Esophagus muscularis mucosa (tissue), 4 donors: Measurements from ENCODE around the gene MYLK. TPM values are rescaled to one million over a fixed set of nuclear protein-coding genes. Genes with fewer than 3 reads are reported as not detected.

Experiments
- DNase-seq: peaks from one replicate; pipeline ENCODE4 v3.0.0-alpha.2; 2017; ENCODE audit errors: extremely low spot score
- H3K27ac ChIP-seq, 4 donors: fragments of 200-600 bp; sonication (generic); replicated peaks in 1 of 4; 1 replicate in 3 of 4; 2 replicates in 1 of 4; pipeline ENCODE4 v1.5.1; 2016 to 2019; ENCODE audit warnings: mild to moderate bottlenecking in 1 of 4
- H3K27me3 ChIP-seq, 4 donors: fragments of 200-600 bp; sonication (generic); one replicate each; pipeline versions ENCODE4 v1.5.1 to v1.6.0; 2016 to 2019
- H3K36me3 ChIP-seq, 4 donors: fragments of 200-600 bp; sonication (generic); one replicate each; pipeline ENCODE4 v1.5.1; 2016 to 2019
- H3K4me1 ChIP-seq, 4 donors: fragments of 200-600 bp; sonication (generic); one replicate each; pipeline ENCODE4 v1.5.1; 2016 to 2019
- H3K4me3 ChIP-seq, 4 donors: fragments of 200-600 bp; sonication (generic); 1 replicate in 2 of 4; 2 replicates in 2 of 4; pipeline ENCODE4 v1.5.1; 2016 to 2019; ENCODE audit warnings: mild to moderate bottlenecking in 4 of 4, moderate library complexity in 1 of 4
- H3K9me3 ChIP-seq, 4 donors: fragments of 200-600 bp; sonication (generic); 1 replicate in 3 of 4; 2 replicates in 1 of 4; pipeline ENCODE4 v1.5.1; 2016 to 2019
- EP300 ChIP-seq: sonication (generic); formaldehyde crosslinking; IDR thresholded peaks from one replicate; pipeline ENCODE4 v1.6.1; 2017; ENCODE audit warnings: antibody characterized with exemption
- POLR2A ChIP-seq: fragments of 450-650 bp; IDR thresholded peaks from one replicate; pipeline ENCODE4 v1.6.1; 2017; ENCODE audit warnings: antibody characterized with exemption, moderate library complexity, mild to moderate bottlenecking, low read depth
- POLR2AphosphoS5 ChIP-seq, 2 donors: sonication (generic); formaldehyde crosslinking; IDR thresholded peaks; one replicate each; pipeline ENCODE4 v1.6.1; 2017; ENCODE audit warnings: antibody characterized with exemption in 2 of 2
- WGBS: methylation state at CpG from one replicate; pipeline ENCODE4 v1.1.5; 2018; 5-methylcytosine and 5-hydroxymethylcytosine counted together
- intact Hi-C: fragments of 100-400 bp; cut with DNase I; formaldehyde crosslinking; loops from one replicate; pipeline ENCODE4 v1.15.1; 2023
- total RNA-seq, 4 donors: library from RNA; depleted of rRNA; stranded (reverse); fragments of >200 nt; gene quantifications; one replicate each; pipeline versions ENCODE4 v1.1.0 to v1.2.1, GENCODE V29; 2016
- TF ChIP-seq, protein P1 (sequence below), 3 experiments: fragments of 200-600 bp in 2 of 3; fragments of 450-650 bp in 1 of 3; sonication (generic) in 2 of 3; IDR thresholded peaks; one replicate each; pipeline ENCODE4 v1.5.1; 2017 to 2019; ENCODE audit warnings: antibody characterized with exemption in 3 of 3, mild to moderate bottlenecking in 2 of 3, moderate library complexity in 1 of 3

Gene MYLK
- total RNA-seq, 4 donors from 2014 or later, result 1,983 to 3,208 (median 2,554) TPM

DNA sequence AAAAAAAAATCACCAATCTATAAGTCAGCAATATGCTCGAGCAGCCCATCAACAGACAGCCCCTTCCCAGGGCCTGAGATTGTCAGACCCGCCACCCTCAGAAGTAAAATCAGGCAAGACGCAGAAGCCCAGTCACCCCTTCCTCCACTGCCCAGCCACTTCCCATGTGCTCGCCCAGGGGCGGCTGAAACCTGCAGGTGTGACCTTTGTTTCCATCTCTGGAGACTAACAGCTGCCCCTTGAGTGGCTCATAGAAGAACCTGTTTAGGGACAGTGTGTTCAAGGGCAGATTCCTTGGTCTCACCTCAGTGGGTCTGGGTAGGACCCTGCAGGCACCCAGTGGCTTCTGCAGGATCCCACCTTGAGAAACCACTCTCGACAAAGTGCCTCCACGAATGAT, 105.6 kb downstream of the MYLK start:
- Histone ChIP-seq H3K27ac (peak overlapping the region; percentile 73 to 82 (median 74)), H3K27me3 (no peaks in the 10 kb centered on the region), H3K9me3 (no peaks in the 10 kb centered on the region), H3K36me3 (no peaks in the 10 kb centered on the region), H3K4me3 (no peak overlapping the region), H3K4me1 (peaks cover 7 to 70% (median 62%) of the 10 kb centered on the region in 4 donors)
- DNase-seq, result peak; percentile 84
- TF ChIP-seq EP300, result no peak
- no peak for TF ChIP-seq POLR2AphosphoS5 (IDR thresholded peaks at IDR 0.05)
- TF ChIP-seq, protein P1, sequence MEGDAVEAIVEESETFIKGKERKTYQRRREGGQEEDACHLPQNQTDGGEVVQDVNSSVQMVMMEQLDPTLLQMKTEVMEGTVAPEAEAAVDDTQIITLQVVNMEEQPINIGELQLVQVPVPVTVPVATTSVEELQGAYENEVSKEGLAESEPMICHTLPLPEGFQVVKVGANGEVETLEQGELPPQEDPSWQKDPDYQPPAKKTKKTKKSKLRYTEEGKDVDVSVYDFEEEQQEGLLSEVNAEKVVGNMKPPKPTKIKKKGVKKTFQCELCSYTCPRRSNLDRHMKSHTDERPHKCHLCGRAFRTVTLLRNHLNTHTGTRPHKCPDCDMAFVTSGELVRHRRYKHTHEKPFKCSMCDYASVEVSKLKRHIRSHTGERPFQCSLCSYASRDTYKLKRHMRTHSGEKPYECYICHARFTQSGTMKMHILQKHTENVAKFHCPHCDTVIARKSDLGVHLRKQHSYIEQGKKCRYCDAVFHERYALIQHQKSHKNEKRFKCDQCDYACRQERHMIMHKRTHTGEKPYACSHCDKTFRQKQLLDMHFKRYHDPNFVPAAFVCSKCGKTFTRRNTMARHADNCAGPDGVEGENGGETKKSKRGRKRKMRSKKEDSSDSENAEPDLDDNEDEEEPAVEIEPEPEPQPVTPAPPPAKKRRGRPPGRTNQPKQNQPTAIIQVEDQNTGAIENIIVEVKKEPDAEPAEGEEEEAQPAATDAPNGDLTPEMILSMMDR (IDR thresholded peaks at IDR 0.05), result no peak
- no peak for TF ChIP-seq POLR2A
- 83% methylated on average over 7 of the region's 7 CpGs for WGBS
- intact Hi-C loops, result no loop called here

DNA sequence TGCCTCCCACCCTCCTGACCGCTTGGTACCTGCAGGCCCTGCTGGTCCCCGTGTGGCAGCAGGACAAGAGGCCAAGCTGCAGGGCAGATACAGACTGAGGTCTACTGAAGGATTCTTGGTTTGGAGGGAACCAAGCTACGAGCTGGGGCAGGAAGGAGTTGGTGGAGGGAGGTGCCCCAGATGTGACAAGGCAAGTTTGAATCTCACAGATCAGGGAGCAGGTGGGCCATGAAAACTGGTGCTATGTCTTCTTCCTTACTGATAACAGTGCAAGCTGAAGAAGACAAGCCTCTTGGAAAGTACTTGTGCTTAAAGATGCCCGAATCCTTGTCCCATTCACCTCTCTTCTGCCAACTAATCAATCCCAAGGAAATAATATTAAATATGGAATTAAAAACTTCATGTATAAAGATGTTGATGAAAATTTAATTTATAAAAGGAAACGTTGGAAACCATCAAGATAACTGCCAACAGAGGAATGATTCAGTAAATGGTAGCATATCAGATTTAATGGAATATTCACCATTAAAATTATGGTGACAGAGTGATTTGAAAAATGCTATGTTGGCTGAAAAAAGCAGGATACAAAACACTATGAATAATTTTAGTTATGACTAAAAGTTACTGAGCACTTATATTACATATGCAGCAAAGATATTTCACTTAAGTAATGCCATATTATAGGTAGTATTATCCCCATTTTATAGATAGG, 107.9 kb downstream of the MYLK start:
- 89% methylated on average over 5 of the region's 5 CpGs for WGBS
- no peaks in the 10 kb centered on the region for H3K9me3 ChIP-seq
- peaks cover 2 to 50% (median 46%) of the 10 kb centered on the region in 4 donors for H3K4me1 ChIP-seq
- peak; percentile 55 for DNase-seq
- no peaks in the 10 kb centered on the region for H3K36me3 ChIP-seq
- H3K27ac ChIP-seq, result no peak overlapping the region
- H3K4me3 ChIP-seq, result no peak overlapping the region
- no peaks in the 10 kb centered on the region for H3K27me3 ChIP-seq
- TF ChIP-seq POLR2AphosphoS5 (IDR thresholded peaks at IDR 0.05) (no peak), EP300 (no peak), POLR2A (no peak)
- TF ChIP-seq, protein P1 (IDR thresholded peaks at IDR 0.05), result no peak
- intact Hi-C loops, result no loop called here

DNA sequence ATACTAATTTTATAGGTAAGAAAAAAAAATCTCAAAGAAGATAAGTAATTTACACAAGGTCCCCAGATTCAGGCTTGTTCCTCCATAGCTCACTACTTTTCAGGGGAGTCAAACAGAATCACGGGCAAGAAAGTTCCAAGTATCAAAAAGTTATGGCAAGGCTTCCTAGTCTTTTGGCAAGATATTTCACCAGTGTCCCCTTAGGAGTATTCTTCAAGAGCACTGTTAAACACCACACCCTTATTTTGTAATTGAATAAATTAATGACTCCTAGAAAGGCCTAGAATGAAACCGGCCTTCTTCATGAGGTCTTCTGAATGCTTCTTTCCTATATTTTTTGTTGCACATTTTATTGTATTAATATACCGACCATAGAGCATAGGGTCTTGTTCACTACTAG, 109.7 kb downstream of the MYLK start:
- intact Hi-C loops, result no loop called here
- WGBS, result 91% methylated on average over 3 of the region's 3 CpGs
- Histone ChIP-seq H3K27me3 (no peaks in the 10 kb centered on the region), H3K9me3 (no peaks in the 10 kb centered on the region), H3K4me3 (no peak overlapping the region), H3K27ac (peak overlapping the region in 3 of 4 donors; percentile 25 to 58 (median 36)), H3K36me3 (no peaks in the 10 kb centered on the region), H3K4me1 (peaks cover 2 to 33% (median 29%) of the 10 kb centered on the region in 4 donors)
- no peak for DNase-seq
- no peak for TF ChIP-seq EP300
- no peak for TF ChIP-seq POLR2A
- TF ChIP-seq POLR2AphosphoS5 (IDR thresholded peaks at IDR 0.05), result no peak
- TF ChIP-seq, protein P1 (IDR thresholded peaks at IDR 0.05), result no peak

DNA sequence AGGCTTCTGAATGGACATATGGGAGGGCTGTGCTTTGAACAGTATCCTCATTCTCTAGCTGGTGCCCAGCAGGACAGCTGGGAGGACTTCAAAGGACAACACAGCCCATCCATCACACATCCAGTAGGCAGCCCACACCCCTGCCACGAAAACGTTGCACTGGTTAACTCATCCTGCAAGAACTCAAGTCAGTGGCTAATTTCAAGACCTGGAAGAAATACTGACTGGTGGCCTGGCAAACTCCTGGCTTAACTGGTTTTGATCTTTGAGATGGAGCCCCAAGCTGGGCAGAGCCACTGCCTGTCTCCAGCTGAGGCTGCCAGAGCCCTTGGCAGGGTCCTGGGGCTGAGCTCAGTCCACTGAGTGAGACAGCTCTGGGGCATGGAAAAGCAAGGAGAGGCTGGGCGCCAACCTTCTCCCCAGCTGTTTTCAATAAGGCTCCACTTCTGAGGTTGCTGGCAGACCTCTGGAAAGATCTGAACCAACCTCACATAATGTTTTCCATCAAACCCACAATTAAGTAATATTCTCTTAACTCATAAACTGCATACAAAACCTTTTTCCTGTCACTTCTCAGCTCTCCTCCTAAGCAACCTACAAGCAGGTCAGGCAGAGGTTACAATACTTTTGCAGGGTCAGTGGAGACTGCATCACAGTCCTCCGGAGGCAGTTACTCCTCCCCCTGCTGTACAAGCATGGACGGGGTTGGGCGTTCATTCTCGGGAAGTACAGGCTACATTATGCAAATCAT, 110.3 kb downstream of the MYLK start:
- WGBS, result 53% methylated on average over 7 of the region's 7 CpGs

More for the DNA sequence above, 110.3 kb downstream of the MYLK start:
- Histone ChIP-seq H3K27me3 (no peaks in the 10 kb centered on the region), H3K9me3 (no peaks in the 10 kb centered on the region), H3K36me3 (no peaks in the 10 kb centered on the region), H3K4me1 (peaks cover 0 to 32% (median 26%) of the 10 kb centered on the region in 4 donors), H3K4me3 (no peak overlapping the region), H3K27ac (peak overlapping the region; percentile 25 to 58 (median 38))
- TF ChIP-seq POLR2A (no peak), POLR2AphosphoS5 (IDR thresholded peaks at IDR 0.05) (no peak), EP300 (no peak)
- TF ChIP-seq, protein P1 (IDR thresholded peaks at IDR 0.05), result no peak
- DNase-seq, result peak; percentile 92
- intact Hi-C loops, result no loop called here
